Spleen (tissue), 11 donors: ENCODE results near the gene FAM131C. TPM values are rescaled to one million over a fixed set of nuclear protein-coding genes. Genes with fewer than 3 reads are reported as not detected.
A peak's percentile ranks its signal among the peaks of the same experiment; 100 is the strongest.
"Not testable (repeated sequence)": the region's sequence is repeated elsewhere in the genome, so short reads cannot be mapped to it uniquely, and the experiment has no call there.

Source experiments
- DNase-seq: peaks from one replicate; pipeline ENCODE4 v3.0.0-alpha.2; 2020
- H3K27ac ChIP-seq, 8 donors: fragments of 200-600 bp; sonication (generic) in 7 of 8; 1 replicate in 4 of 8; 2 replicates in 4 of 8; pipeline versions ENCODE4 v1.5.0 to v1.8.0; 2016 to 2021; ENCODE audit warnings: inconsistent platforms in 4 of 8, mild to moderate bottlenecking in 4 of 8, moderate library complexity in 1 of 8
- H3K27me3 ChIP-seq, 7 donors: fragments of 200-600 bp; sonication (generic) in 6 of 7; replicated peaks in 1 of 7; 1 replicate in 4 of 7; 2 replicates in 3 of 7; pipeline versions ENCODE4 v1.5.0 to v1.8.0; 2016 to 2021; ENCODE audit warnings: inconsistent platforms in 3 of 7, mild to moderate bottlenecking in 1 of 7
- H3K36me3 ChIP-seq, 6 donors: fragments of 200-600 bp; sonication (generic) in 5 of 6; 1 replicate in 4 of 6; 2 replicates in 2 of 6; pipeline versions ENCODE4 v1.5.0 to v1.8.0; 2016 to 2021; ENCODE audit warnings: inconsistent platforms in 2 of 6
- H3K4me1 ChIP-seq, 6 donors: fragments of 200-600 bp; sonication (generic) in 5 of 6; 1 replicate in 3 of 6; 2 replicates in 3 of 6; pipeline versions ENCODE4 v1.5.0 to v1.8.0; 2016 to 2021; ENCODE audit warnings: inconsistent platforms in 3 of 6
- H3K4me3 ChIP-seq, 8 donors: fragments of 200-600 bp; sonication (generic) in 7 of 8; 1 replicate in 4 of 8; 2 replicates in 4 of 8; pipeline versions ENCODE4 v1.5.0 to v1.8.0; 2016 to 2021; ENCODE audit warnings: inconsistent platforms in 4 of 8, mild to moderate bottlenecking in 4 of 8, moderate library complexity in 2 of 8
- H3K9me3 ChIP-seq, 8 donors: fragments of 200-600 bp; sonication (generic) in 7 of 8; 1 replicate in 4 of 8; 2 replicates in 4 of 8; pipeline versions ENCODE4 v1.5.0 to v1.8.0; 2016 to 2021; ENCODE audit warnings: inconsistent platforms in 4 of 8
- CTCF ChIP-seq, 11 experiments: fragments of 200-600 bp in 7 of 11; fragments of 450-650 bp in 4 of 11; sonication (generic) in 4 of 11; IDR thresholded peaks in 8 of 11; conservative IDR thresholded peaks in 3 of 11; 1 replicate in 7 of 11; 2 replicates in 4 of 11; pipeline versions ENCODE4 v1.4.0 to v1.8.0; 2016 to 2021; ENCODE audit warnings: antibody characterized with exemption in 11 of 11, inconsistent platforms in 4 of 11, mild to moderate bottlenecking in 1 of 11
- POLR2A ChIP-seq, 3 donors: fragments of 450-650 bp; IDR thresholded peaks; one replicate each; pipeline ENCODE4 v1.5.1; 2017; ENCODE audit warnings: antibody characterized with exemption in 3 of 3, mild to moderate bottlenecking in 1 of 3
- POLR2AphosphoS5 ChIP-seq, 3 donors: sonication (generic); formaldehyde crosslinking; IDR thresholded peaks; one replicate each; pipeline ENCODE4 v1.5.1; 2017; ENCODE audit warnings: antibody characterized with exemption in 3 of 3
- WGBS, 5 donors: extraction: QIAGEN DNeasy Blood & Tissue Kit in 3 of 5; methylation state at CpG; one replicate each; pipeline versions ENCODE4 v1.1.5 to v1.1.7; 2013 to 2018; 5-methylcytosine and 5-hydroxymethylcytosine counted together
- intact Hi-C: fragments of 100-400 bp; cut with DNase I; formaldehyde crosslinking; loops from one replicate; pipeline ENCODE4 v1.15.0; 2023; ENCODE audit warnings: low total_unique reads
- polyA plus RNA-seq, 3 donors: library from polyadenylated mRNA; stranded (reverse); fragments of 200-250 nt; gene quantifications; one replicate each; pipeline ENCODE4 v1.2.1, GENCODE V29; 2013
- total RNA-seq, 7 donors: library from RNA; depleted of rRNA in 3 of 7; stranded (reverse); fragments of >200 nt in 3 of 7; fragmentation: NEBNext Ultra II Directional in 4 of 7; extraction: Animal tissue kit (Norgen Biotek cat#: 25700) in 4 of 7; gene quantifications; one replicate each; pipeline versions ENCODE4 v1.1.0 to v1.2.1, GENCODE V29; 2016 to 2021
- donor health status: healthy with polysubstance abuse.
- donor health status: DM: no; HTN: no; CAD: no; lungs with moderate emphysema.
- donor health status: DM: no; HTN: no; CAD: no.
- donor health status: Bipolar disorder and iron deficiency.
- donor health status: healthy.
- donor health status: DM: no; HTN: no; CAD: no.
- donor health status: DM: yes; HTN: yes; CAD: no.

The FAM131C gene
- total and polyA plus RNA-seq, 10 donors = 0.11 to 0.47 TPM; not detected in 8

- WGBS, 5 donors = 74 to 95% (median 81%) methylated on average over 4 to 11 of the region's 11 CpGs
- no peak overlapping the region for H3K4me3 ChIP-seq
- H3K27me3 ChIP-seq = peaks cover 0 to 14% (median 7%) of the 10 kb centered on the region in 7 donors
- H3K36me3 ChIP-seq = no peaks in the 10 kb centered on the region
- intact Hi-C loops = no loop called here
- peaks cover 8 to 33% (median 25%) of the 10 kb centered on the region in 6 donors for H3K4me1 ChIP-seq
- no peak for DNase-seq
- TF ChIP-seq POLR2A (IDR thresholded peaks at IDR 0.05) = no peak
- TF ChIP-seq POLR2AphosphoS5 (IDR thresholded peaks at IDR 0.05) = no peak
- H3K27ac ChIP-seq = no peak overlapping the region
- H3K9me3 ChIP-seq = no peaks in the 10 kb centered on the region
Observed at GRCh38 chr1:16022393-16022792, 51.1 kb downstream of the FAM131C start.

- no peaks in the 10 kb centered on the region for H3K36me3 ChIP-seq
- DNase-seq = no peak
- peaks cover 5 to 30% (median 20%) of the 10 kb centered on the region in 6 donors for H3K4me1 ChIP-seq
- no peak for TF ChIP-seq POLR2AphosphoS5 (IDR thresholded peaks at IDR 0.05)
- no peak for TF ChIP-seq POLR2A (IDR thresholded peaks at IDR 0.05)
- no peak for TF ChIP-seq CTCF (IDR thresholded peaks at IDR 0.05 in 8 of 11, conservative IDR thresholded peaks at IDR 0.05 in 3 of 11)
- H3K4me3 ChIP-seq = no peak within 1 kb of the TSS
- H3K27ac ChIP-seq = no peak within 1 kb of the TSS
- no peaks in the 10 kb centered on the region for H3K9me3 ChIP-seq
- WGBS, 5 donors = 58 to 82% (median 62%) methylated on average over 6 of the region's 6 CpGs
- intact Hi-C loops = no loop called here
- peaks cover 0 to 6% (median 0%) of the 10 kb centered on the region in 7 donors for H3K27me3 ChIP-seq
Observed at GRCh38 chr1:16021681-16022080, 51.8 kb downstream of the FAM131C start, which contains the start of gene CLCNKA. Gene CLCNKA, plus strand, starts transcription at chr1:16022036. Its CDS starts 584 bp downstream, at chr1:16022620.

GRCh38 chr1:16020878-16021277 is 52.6 kb downstream of the FAM131C start:
- DNase-seq, H3K27ac ChIP-seq, intact Hi-C loops, H3K4me3 ChIP-seq, H3K36me3 ChIP-seq, H3K27me3 ChIP-seq, H3K9me3 ChIP-seq: not testable (repeated sequence)
- H3K4me1 ChIP-seq = peaks cover 5 to 28% (median 17%) of the 10 kb centered on the region in 6 donors
- WGBS, 5 donors = 70 to 85% (median 78%) methylated on average over 4 to 9 of the region's 9 CpGs

GRCh38 chr1:16020325-16020724 is 53.1 kb downstream of the FAM131C start:
- H3K9me3 ChIP-seq = no peaks in the 10 kb centered on the region
- DNase-seq = no peak
- no peak for TF ChIP-seq POLR2A (IDR thresholded peaks at IDR 0.05)
- no peak overlapping the region for H3K4me3 ChIP-seq
- 82 to 93% (median 90%) methylated on average over 5 to 6 of the region's 6 CpGs for WGBS, 5 donors
- H3K4me1 ChIP-seq = peaks cover 5 to 28% (median 17%) of the 10 kb centered on the region in 6 donors
- no peaks in the 10 kb centered on the region for H3K36me3 ChIP-seq
- no peaks in the 10 kb centered on the region for H3K27me3 ChIP-seq
- H3K27ac ChIP-seq = no peak overlapping the region
- intact Hi-C loops = no loop called here

- intact Hi-C loops = no loop called here
- Histone ChIP-seq H3K27me3 (no peaks in the 10 kb centered on the region), H3K4me3 (no peak overlapping the region), H3K27ac (peak overlapping the region in 1 of 8 donors; percentile 70), H3K36me3 (no peaks in the 10 kb centered on the region), H3K4me1 (peaks cover 5 to 31% (median 20%) of the 10 kb centered on the region in 6 donors), H3K9me3 (no peaks in the 10 kb centered on the region)
- no peak for DNase-seq
- 65 to 82% (median 73%) methylated on average over 7 to 9 of the region's 9 CpGs for WGBS, 5 donors
- no peak for TF ChIP-seq CTCF (IDR thresholded peaks at IDR 0.05 in 8 of 11, conservative IDR thresholded peaks at IDR 0.05 in 3 of 11)
- TF ChIP-seq POLR2AphosphoS5 (IDR thresholded peaks at IDR 0.05) = no peak
- TF ChIP-seq POLR2A (IDR thresholded peaks at IDR 0.05) = no peak
Observed at GRCh38 chr1:16019644-16020277, 53.7 kb downstream of the FAM131C start.
